Measurements from ENCODE around the gene NAALADL2.

NAALADL2 gene

GRCh38 chr3:175214216-175214615 is 355.1 kb downstream of the NAALADL2 start:
- Histone ChIP-seq H3K4me1 (ENCODE audit: low read length) (no peaks in the 10 kb centered on the region), H3K9me3 (ENCODE audit: insufficient read depth, low read length) (no peaks in the 10 kb centered on the region), H3K4me2 (ENCODE audit: low read length) (no peak overlapping the region), H3K27me3 (ENCODE audit: low read depth, low read length) (no peaks in the 10 kb centered on the region), H4K20me1 (ENCODE audit: insufficient read depth, low read length) (no peaks in the 10 kb centered on the region), H3K36me3 (replicated peaks; ENCODE audit: low read depth, low read length) (no peaks in the 10 kb centered on the region), H3K79me2 (ENCODE audit: low read length) (no peaks in the 10 kb centered on the region), H3K27ac (ENCODE audit: low read length) (no peak overlapping the region), H3K4me3 (ENCODE audit: low read length) (no peak overlapping the region), H3K9ac (ENCODE audit: low read length) (no peak overlapping the region), H2AFZ (ENCODE audit: low read depth, low read length) (no peak overlapping the region)
- TF ChIP-seq CTCF (IDR thresholded peaks at IDR 0.05; ENCODE audit: low read depth, low read length) (no peak), EZH2phosphoT487 (IDR thresholded peaks at IDR 0.05; ENCODE audit: low read depth) (no peak)

GRCh38 chr3:175215833-175216232 is 356.7 kb downstream of the NAALADL2 start:
- Histone ChIP-seq H2AFZ (ENCODE audit: low read depth, low read length) (no peak overlapping the region), H3K79me2 (ENCODE audit: low read length) (no peaks in the 10 kb centered on the region), H3K4me1 (ENCODE audit: low read length) (no peaks in the 10 kb centered on the region), H3K4me3 (ENCODE audit: low read length) (no peak overlapping the region), H3K27ac (ENCODE audit: low read length) (no peak overlapping the region), H3K36me3 (replicated peaks; ENCODE audit: low read depth, low read length) (no peaks in the 10 kb centered on the region), H3K9ac (ENCODE audit: low read length) (no peak overlapping the region), H4K20me1 (ENCODE audit: insufficient read depth, low read length) (no peaks in the 10 kb centered on the region), H3K9me3 (ENCODE audit: insufficient read depth, low read length) (no peaks in the 10 kb centered on the region), H3K4me2 (ENCODE audit: low read length) (no peak overlapping the region), H3K27me3 (ENCODE audit: low read depth, low read length) (no peaks in the 10 kb centered on the region)
- TF ChIP-seq EZH2phosphoT487 (IDR thresholded peaks at IDR 0.05; ENCODE audit: low read depth) (no peak), CTCF (IDR thresholded peaks at IDR 0.05; ENCODE audit: low read depth, low read length) (no peak)

- no peak overlapping the region for H3K9ac ChIP-seq (ENCODE audit: low read length)
- TF ChIP-seq EZH2phosphoT487 (IDR thresholded peaks at IDR 0.05; ENCODE audit: low read depth) = no peak
- no peak for TF ChIP-seq CTCF (IDR thresholded peaks at IDR 0.05; ENCODE audit: low read depth, low read length)
- no peaks in the 10 kb centered on the region for H3K27me3 ChIP-seq (ENCODE audit: low read depth, low read length)
- H3K9me3 ChIP-seq (ENCODE audit: insufficient read depth, low read length) = no peaks in the 10 kb centered on the region
- no peak overlapping the region for H2AFZ ChIP-seq (ENCODE audit: low read depth, low read length)
- no peak overlapping the region for H3K27ac ChIP-seq (ENCODE audit: low read length)
- peaks cover 5% of the 10 kb centered on the region for H3K36me3 ChIP-seq (replicated peaks; ENCODE audit: low read depth, low read length)
- H4K20me1 ChIP-seq (ENCODE audit: insufficient read depth, low read length) = no peaks in the 10 kb centered on the region
- no peaks in the 10 kb centered on the region for H3K79me2 ChIP-seq (ENCODE audit: low read length)
- H3K4me2 ChIP-seq (ENCODE audit: low read length) = no peak overlapping the region
- no peaks in the 10 kb centered on the region for H3K4me1 ChIP-seq (ENCODE audit: low read length)
- no peak overlapping the region for H3K4me3 ChIP-seq (ENCODE audit: low read length)
Measured at GRCh38 chr3:175222356-175222755, 363.2 kb downstream of the NAALADL2 start.

GRCh38 chr3:175224051-175224450 is 364.9 kb downstream of the NAALADL2 start:
- Histone ChIP-seq H4K20me1 (ENCODE audit: insufficient read depth, low read length) (no peaks in the 10 kb centered on the region), H3K4me2 (ENCODE audit: low read length) (no peak overlapping the region), H2AFZ (ENCODE audit: low read depth, low read length) (no peak overlapping the region), H3K4me3 (ENCODE audit: low read length) (no peak overlapping the region), H3K27me3 (ENCODE audit: low read depth, low read length) (no peaks in the 10 kb centered on the region), H3K9me3 (ENCODE audit: insufficient read depth, low read length) (no peaks in the 10 kb centered on the region), H3K9ac (ENCODE audit: low read length) (no peak overlapping the region), H3K79me2 (ENCODE audit: low read length) (no peaks in the 10 kb centered on the region), H3K27ac (ENCODE audit: low read length) (no peak overlapping the region), H3K4me1 (ENCODE audit: low read length) (no peaks in the 10 kb centered on the region), H3K36me3 (replicated peaks; ENCODE audit: low read depth, low read length) (peaks cover 7% of the 10 kb centered on the region)
- TF ChIP-seq EZH2phosphoT487 (IDR thresholded peaks at IDR 0.05; ENCODE audit: low read depth) (no peak), CTCF (IDR thresholded peaks at IDR 0.05; ENCODE audit: low read depth, low read length) (no peak)

All from OCI-LY3 (cell line).